ENCODE measurements around the gene PCNT. TPM values are rescaled to one million over a fixed set of nuclear protein-coding genes. Genes with fewer than 3 reads are reported as not detected.

The PCNT gene
- total and polyA plus RNA-seq, 10 of the 15 experiments (the other 5 are each of a cell fraction or from before 2014, with no cell fraction given) = 2.9 to 39.6 (median 20.5) TPM

DNA sequence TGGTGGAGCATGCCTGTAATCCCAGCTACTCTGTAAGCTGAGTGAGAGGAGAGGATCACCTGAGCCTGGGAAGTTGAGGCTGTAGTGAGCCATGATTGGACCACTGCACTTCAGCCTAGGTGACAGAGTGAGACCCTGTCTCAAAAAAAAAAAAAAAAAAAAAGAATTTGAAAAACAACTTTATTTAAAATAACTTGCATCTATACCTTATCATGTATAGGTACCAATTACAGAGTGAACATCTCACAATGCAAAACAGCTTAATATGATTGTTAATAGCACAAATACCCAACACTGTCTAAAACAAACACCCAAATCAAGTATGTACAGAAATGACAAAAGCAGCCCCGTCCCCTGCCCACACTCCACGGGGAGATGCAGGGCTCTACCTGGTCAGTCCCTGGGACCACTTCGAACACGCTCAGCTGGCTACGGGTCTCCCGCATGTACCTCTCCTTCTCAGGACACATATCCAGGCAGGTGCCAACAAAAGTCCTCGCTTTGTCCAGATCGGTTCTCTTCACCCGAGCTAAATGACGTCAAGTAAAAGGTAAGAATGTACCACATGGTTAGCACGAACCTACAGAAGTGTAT lies 49.1 kb upstream of the PCNT start:
- TF ChIP-seq, protein P1, sequence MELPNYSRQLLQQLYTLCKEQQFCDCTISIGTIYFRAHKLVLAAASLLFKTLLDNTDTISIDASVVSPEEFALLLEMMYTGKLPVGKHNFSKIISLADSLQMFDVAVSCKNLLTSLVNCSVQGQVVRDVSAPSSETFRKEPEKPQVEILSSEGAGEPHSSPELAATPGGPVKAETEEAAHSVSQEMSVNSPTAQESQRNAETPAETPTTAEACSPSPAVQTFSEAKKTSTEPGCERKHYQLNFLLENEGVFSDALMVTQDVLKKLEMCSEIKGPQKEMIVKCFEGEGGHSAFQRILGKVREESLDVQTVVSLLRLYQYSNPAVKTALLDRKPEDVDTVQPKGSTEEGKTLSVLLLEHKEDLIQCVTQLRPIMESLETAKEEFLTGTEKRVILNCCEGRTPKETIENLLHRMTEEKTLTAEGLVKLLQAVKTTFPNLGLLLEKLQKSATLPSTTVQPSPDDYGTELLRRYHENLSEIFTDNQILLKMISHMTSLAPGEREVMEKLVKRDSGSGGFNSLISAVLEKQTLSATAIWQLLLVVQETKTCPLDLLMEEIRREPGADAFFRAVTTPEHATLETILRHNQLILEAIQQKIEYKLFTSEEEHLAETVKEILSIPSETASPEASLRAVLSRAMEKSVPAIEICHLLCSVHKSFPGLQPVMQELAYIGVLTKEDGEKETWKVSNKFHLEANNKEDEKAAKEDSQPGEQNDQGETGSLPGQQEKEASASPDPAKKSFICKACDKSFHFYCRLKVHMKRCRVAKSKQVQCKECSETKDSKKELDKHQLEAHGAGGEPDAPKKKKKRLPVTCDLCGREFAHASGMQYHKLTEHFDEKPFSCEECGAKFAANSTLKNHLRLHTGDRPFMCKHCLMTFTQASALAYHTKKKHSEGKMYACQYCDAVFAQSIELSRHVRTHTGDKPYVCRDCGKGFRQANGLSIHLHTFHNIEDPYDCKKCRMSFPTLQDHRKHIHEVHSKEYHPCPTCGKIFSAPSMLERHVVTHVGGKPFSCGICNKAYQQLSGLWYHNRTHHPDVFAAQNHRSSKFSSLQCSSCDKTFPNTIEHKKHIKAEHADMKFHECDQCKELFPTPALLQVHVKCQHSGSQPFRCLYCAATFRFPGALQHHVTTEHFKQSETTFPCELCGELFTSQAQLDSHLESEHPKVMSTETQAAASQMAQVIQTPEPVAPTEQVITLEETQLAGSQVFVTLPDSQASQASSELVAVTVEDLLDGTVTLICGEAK (IDR thresholded peaks at IDR 0.05; ENCODE audit: borderline replicate concordance) = peak; percentile 46; the same call in 1 of the 2 replicates
- TF ChIP-seq, protein P2, sequence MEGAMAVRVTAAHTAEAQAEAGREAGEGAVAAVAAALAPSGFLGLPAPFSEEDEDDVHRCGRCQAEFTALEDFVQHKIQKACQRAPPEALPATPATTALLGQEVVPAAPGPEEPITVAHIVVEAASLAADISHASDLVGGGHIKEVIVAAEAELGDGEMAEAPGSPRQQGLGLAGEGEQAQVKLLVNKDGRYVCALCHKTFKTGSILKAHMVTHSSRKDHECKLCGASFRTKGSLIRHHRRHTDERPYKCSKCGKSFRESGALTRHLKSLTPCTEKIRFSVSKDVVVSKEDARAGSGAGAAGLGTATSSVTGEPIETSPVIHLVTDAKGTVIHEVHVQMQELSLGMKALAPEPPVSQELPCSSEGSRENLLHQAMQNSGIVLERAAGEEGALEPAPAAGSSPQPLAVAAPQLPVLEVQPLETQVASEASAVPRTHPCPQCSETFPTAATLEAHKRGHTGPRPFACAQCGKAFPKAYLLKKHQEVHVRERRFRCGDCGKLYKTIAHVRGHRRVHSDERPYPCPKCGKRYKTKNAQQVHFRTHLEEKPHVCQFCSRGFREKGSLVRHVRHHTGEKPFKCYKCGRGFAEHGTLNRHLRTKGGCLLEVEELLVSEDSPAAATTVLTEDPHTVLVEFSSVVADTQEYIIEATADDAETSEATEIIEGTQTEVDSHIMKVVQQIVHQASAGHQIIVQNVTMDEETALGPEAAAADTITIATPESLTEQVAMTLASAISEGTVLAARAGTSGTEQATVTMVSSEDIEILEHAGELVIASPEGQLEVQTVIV (IDR thresholded peaks at IDR 0.05; ENCODE audit: borderline replicate concordance, partially characterized antibody) = no peak
- no peak for TF ChIP-seq STAT3 (IDR thresholded peaks at IDR 0.05; ENCODE audit: low read depth, low read length)
- no peak for TF ChIP-seq CREB1 (IDR thresholded peaks at IDR 0.05; ENCODE audit: low read depth)
- no peak overlapping the region for H2AFZ ChIP-seq (ENCODE audit: control insufficient read depth, low read depth, low read length)
- no peak for FAIRE-seq
- no peak overlapping the region for H3K4me2 ChIP-seq (ENCODE audit: control insufficient read depth, insufficient read depth)
- ATAC-seq = no peak
- H3K36me3 ChIP-seq (ENCODE audit: control insufficient read depth in 2 of 2, insufficient read depth in 2 of 2, low read length in 1 of 2) = peaks cover 25 to 49% of the 10 kb centered on the region in 2 experiments; a peak in 3 of 4 replicates
- RAD21 ChIA-PET (ENCODE audit: unreplicated experiment) = no interaction called here
- H3K9ac ChIP-seq (ENCODE audit: control insufficient read depth, insufficient read depth, low read length) = no peak overlapping the region
- H3K4me1 ChIP-seq (ENCODE audit: control insufficient read depth, insufficient read depth, low read length) = no peaks in the 10 kb centered on the region
- no peak for DNase-seq (ENCODE audit: low read depth, low spot score)
- CTCF ChIA-PET = interaction anchor here (0.8 kb wide), 1 partner anchor 45 kb away, joined by 3 read pairs; no protein-coding TSS in a partner anchor
- intact Hi-C loops (cut with micrococcal nuclease; ENCODE audit: unreplicated experiment) = no loop called here
- no peaks in the 10 kb centered on the region for H4K20me1 ChIP-seq (ENCODE audit: control insufficient read depth, insufficient read depth)
- H3K4me3 ChIP-seq = no peak overlapping the region
- no TSS peak for BruUV-seq (replicated peaks)
- H3K79me2 ChIP-seq (ENCODE audit: control insufficient read depth, insufficient read depth, low read length) = no peaks in the 10 kb centered on the region; the same call in 1 of the 2 replicates
- 89% methylated on average over 11 of the region's 11 CpGs for whole genome bisulfite sequencing (ENCODE audit: insufficient coverage, insufficient replicate concordance, low lambda C conversion rate, missing lambda C conversion rate)
- no peaks in the 10 kb centered on the region for H3K9me3 ChIP-seq (replicated peaks; ENCODE audit: control insufficient read depth, insufficient read depth, low read length)
- H3K27ac ChIP-seq (ENCODE audit: control insufficient read depth, insufficient read depth) = no peak overlapping the region
- in situ Hi-C loops (cut with MboI) = no loop called here
- H3K27me3 ChIP-seq (replicated peaks in 1 of 2; ENCODE audit: control insufficient read depth in 2 of 2, insufficient read depth in 2 of 2, low read length in 1 of 2) = no peaks in the 10 kb centered on the region
- SMC1A ChIA-PET (ENCODE audit: uncharacterized antibody, unreplicated experiment) = interaction anchor here (0.8 to 1.3 kb wide), 3 partner anchors 14 to 48 kb away, joined by 3 to 4 read pairs (median 4); no protein-coding TSS in a partner anchor
- POLR2A ChIA-PET = interaction anchor here (0.7 kb wide), 1 partner anchor 88 kb away, joined by 10 read pairs; no protein-coding TSS in a partner anchor
